Stimulated activated CD8-positive, alpha-beta memory T cell treated with anti-CD3 and anti-CD28 coated beads, Interleukin-4, amount 100 ng/mL, for 4 hours (primary cell): ENCODE data around the gene NAA25.

Source experiments
- DNase-seq, 2 donors: peaks; one replicate each; pipeline ENCODE4 v3.0.0-alpha.2; 2020; ENCODE audit warnings: low read depth in 2 of 2, low spot score in 1 of 2

NAA25 gene

DNA sequence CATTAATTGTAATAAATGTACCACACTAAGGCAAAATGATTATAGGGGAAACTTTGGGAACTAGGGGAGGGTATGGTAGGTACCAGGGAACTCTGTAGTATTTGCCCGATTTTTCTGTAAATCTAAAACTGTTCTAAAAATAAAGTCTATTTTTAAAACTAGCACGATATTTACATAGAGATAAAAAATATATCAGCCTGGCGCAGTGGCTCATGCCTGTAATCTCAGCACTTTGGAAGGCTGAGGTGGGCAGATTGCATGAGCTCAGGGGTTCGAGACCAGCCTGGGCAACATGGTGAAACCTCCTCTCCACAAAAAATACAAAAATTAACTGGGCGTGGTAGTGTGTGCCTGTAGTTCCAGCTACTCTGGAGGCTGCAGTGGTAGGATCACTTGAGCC is 128.0 kb downstream of the NAA25 start:
- no peak for DNase-seq

DNA sequence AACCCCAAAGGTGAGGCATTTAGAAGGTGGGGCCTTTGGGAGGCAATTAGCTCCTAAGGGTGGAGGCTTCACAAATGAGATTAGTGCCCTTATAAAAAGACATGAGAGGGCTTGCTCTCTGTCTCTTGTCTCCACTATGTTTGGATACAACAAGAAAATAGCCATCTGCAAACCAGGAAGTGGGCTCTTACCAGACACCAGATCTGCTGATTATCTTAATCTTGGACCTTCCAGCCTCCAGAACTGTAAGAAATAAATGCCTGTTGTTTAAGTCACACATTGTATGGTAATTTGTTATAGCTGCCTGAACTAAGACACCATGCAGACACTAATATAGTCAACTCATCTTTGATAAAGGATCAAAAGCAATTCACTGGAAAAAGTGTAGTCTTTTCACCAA is 130.0 kb downstream of the NAA25 start:
- DNase-seq: no peak

DNA sequence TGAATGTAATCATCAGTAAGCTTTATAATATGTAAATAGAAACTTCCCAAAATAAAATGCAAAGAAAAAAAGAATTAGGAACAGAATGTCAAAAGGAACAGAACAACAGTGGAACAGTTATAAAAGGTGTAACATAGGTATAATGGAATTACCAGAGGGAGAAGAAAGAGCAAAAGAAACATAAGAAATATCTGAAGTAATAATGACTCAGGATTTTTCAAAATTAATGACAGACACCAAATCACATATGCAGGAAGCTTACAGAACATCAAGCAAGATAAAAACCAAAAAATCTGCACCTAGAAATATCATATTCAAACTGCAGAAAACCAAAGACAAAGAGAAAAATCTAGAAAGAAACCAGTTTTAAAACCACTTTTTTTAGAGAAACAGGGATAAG is 131.7 kb downstream of the NAA25 start:
- no peak for DNase-seq
